Measurements from ENCODE around the gene STAC2. TPM values are rescaled to one million over a fixed set of nuclear protein-coding genes. Genes with fewer than 3 reads are reported as not detected.

Gene STAC2
- total RNA-seq, 2 experiments from 2014 or later = 0.03 TPM; not detected in 1

DNA sequence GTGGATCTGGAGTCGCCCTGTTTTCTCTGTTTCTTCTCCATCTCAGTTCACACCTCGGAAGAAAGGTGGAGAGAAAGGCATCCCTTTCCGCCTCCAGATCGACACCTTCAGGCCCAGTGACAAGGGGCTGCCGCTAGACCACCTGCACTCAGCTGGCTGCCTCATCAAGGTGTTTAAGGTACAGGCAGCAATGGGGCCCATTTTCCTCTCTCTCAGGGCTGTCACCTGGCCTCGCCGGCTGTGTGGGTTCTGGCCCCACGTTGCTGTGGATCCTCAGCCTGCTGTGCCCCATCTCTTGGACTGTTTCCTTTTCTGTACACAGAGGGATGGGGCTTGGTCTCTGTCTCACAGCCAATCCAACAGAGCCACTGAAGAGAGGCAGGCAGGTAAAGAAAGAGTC, 17.4 kb upstream of the STAC2 start:
- peaks cover 66% of the 10 kb centered on the region for H3K4me1 ChIP-seq (ENCODE audit: insufficient read depth, low read length, poor library complexity, severe bottlenecking)
- BruUV-seq (replicated peaks) = no TSS peak
- no peaks in the 10 kb centered on the region for H3K36me3 ChIP-seq (ENCODE audit: insufficient read depth, low read length)
- intact Hi-C loops (cut with micrococcal nuclease; ENCODE audit: unreplicated experiment) = no loop called here
- CTCF ChIA-PET (ENCODE audit: unreplicated experiment) = interaction anchor here (0.6 to 4.3 kb wide), 4 partner anchors 9 to 351 kb away, joined by 3 to 33 read pairs (median 5); no protein-coding TSS in a partner anchor
- no peak for DNase-seq (ENCODE audit: low spot score)
- H3K27ac ChIP-seq (ENCODE audit: low read depth, low read length, poor library complexity, severe bottlenecking) = peak overlapping the region; percentile 59
- H3K79me2 ChIP-seq (ENCODE audit: insufficient read depth, low read depth, low read length) = no peaks in the 10 kb centered on the region
- H2AFZ ChIP-seq (ENCODE audit: low read length) = no peak overlapping the region
- no peak overlapping the region for H3K4me3 ChIP-seq (ENCODE audit: low read depth, low read length, poor library complexity, severe bottlenecking)
- peak overlapping the region; percentile 28 for H3K4me2 ChIP-seq (ENCODE audit: low read length)
- no peaks in the 10 kb centered on the region for H3K9me3 ChIP-seq (ENCODE audit: low read length)
- POLR2A ChIA-PET = interaction anchor here (0.7 to 2.0 kb wide), 3 partner anchors 36 to 140 kb away, joined by 3 to 18 read pairs (median 3); no protein-coding TSS in a partner anchor
- H3K9me2 ChIP-seq (ENCODE audit: insufficient read depth, low read length) = no peaks in the 10 kb centered on the region
- no peaks in the 10 kb centered on the region for H4K20me1 ChIP-seq (ENCODE audit: insufficient read depth, low read length)
- TF ChIP-seq EZH2phosphoT487 (IDR thresholded peaks at IDR 0.05; ENCODE audit: borderline replicate concordance, low read depth, low read length) = no peak
- TF ChIP-seq, protein P1, sequence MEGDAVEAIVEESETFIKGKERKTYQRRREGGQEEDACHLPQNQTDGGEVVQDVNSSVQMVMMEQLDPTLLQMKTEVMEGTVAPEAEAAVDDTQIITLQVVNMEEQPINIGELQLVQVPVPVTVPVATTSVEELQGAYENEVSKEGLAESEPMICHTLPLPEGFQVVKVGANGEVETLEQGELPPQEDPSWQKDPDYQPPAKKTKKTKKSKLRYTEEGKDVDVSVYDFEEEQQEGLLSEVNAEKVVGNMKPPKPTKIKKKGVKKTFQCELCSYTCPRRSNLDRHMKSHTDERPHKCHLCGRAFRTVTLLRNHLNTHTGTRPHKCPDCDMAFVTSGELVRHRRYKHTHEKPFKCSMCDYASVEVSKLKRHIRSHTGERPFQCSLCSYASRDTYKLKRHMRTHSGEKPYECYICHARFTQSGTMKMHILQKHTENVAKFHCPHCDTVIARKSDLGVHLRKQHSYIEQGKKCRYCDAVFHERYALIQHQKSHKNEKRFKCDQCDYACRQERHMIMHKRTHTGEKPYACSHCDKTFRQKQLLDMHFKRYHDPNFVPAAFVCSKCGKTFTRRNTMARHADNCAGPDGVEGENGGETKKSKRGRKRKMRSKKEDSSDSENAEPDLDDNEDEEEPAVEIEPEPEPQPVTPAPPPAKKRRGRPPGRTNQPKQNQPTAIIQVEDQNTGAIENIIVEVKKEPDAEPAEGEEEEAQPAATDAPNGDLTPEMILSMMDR (conservative IDR thresholded peaks at IDR 0.05; ENCODE audit: low read length) = no peak

DNA sequence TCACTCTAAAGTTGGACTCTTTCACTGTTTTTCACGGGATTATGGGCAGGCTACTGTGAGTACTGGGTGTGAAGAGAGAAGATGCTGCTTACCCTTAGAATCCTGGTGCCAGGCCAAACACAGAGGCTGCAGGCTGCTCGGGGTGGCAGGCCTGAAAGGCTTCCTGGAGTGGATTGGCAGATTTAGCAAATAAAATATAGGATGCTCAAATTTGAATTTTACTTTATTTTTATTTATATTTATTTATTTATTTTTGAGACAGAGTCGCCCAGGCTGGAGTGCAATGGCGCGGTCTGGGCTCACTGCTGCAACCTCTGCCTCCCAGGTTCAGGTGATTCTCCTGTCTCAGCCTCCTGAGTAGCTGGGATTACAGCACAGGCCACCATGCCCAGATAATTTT, 14.9 kb upstream of the STAC2 start:
- peak overlapping the region; percentile 69 for H3K27ac ChIP-seq (ENCODE audit: low read depth, low read length, poor library complexity, severe bottlenecking)
- H2AFZ ChIP-seq (ENCODE audit: low read length) = no peak overlapping the region
- no peak for DNase-seq (ENCODE audit: low spot score)
- peak overlapping the region; percentile 49 for H3K4me2 ChIP-seq (ENCODE audit: low read length)
- CTCF ChIA-PET (ENCODE audit: unreplicated experiment) = interaction anchor here (4.3 kb wide), 1 partner anchor 33 kb away, joined by 33 read pairs; no protein-coding TSS in a partner anchor
- no peaks in the 10 kb centered on the region for H3K79me2 ChIP-seq (ENCODE audit: insufficient read depth, low read depth, low read length)
- no peaks in the 10 kb centered on the region for H3K9me3 ChIP-seq (ENCODE audit: low read length)
- H3K4me3 ChIP-seq (ENCODE audit: low read depth, low read length, poor library complexity, severe bottlenecking) = peak overlapping the region; percentile 59
- peaks cover 85% of the 10 kb centered on the region for H3K4me1 ChIP-seq (ENCODE audit: insufficient read depth, low read length, poor library complexity, severe bottlenecking)
- intact Hi-C loops (cut with micrococcal nuclease; ENCODE audit: unreplicated experiment) = no loop called here
- no peaks in the 10 kb centered on the region for H3K36me3 ChIP-seq (ENCODE audit: insufficient read depth, low read length)
- no TSS peak for BruUV-seq (replicated peaks)
- POLR2A ChIA-PET = interaction anchor here (1.3 kb wide), 1 partner anchor 31 kb away, joined by 3 read pairs; no protein-coding TSS in a partner anchor
- H4K20me1 ChIP-seq (ENCODE audit: insufficient read depth, low read length) = no peaks in the 10 kb centered on the region
- TF ChIP-seq, protein P1 (conservative IDR thresholded peaks at IDR 0.05; ENCODE audit: low read length) = no peak
- TF ChIP-seq EZH2phosphoT487 (IDR thresholded peaks at IDR 0.05; ENCODE audit: borderline replicate concordance, low read depth, low read length) = no peak
- H3K9me2 ChIP-seq (ENCODE audit: insufficient read depth, low read length) = no peaks in the 10 kb centered on the region

DNA sequence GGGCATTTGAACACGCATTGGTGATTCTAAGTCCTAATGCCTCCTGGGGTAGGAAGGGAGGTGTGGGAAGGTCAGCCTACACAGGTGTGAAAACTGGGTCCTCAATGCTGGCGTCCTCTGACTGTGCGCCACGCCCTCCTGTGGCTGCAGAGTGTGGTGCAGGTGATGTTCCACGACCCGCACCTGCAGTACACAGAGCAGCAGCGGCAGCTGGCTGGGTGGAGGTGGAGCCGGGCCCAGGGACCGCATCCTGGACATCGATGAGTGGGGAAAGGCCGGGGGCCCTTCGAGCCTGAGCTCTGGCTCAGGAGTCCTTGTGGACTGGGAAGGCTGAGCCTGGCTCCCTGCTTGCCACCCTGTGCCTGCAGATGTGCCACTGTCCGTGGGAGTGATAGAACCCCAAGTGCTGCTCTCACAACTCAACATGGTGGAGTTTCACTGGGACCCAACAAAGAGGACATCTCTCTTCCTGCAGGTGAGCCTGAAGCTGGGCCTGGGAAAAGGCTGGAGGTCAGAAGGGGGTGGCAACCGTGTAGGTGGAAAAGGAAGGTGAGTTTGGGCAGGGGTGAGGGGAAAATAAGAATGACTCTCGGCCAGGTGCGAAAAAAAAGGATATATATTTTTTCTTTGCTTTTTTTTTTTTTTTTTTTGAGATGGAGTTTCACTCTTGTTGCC, 14.0 kb upstream of the STAC2 start:
- H3K9me2 ChIP-seq (ENCODE audit: insufficient read depth, low read length) = no peaks in the 10 kb centered on the region
- CTCF ChIA-PET (ENCODE audit: unreplicated experiment) = interaction anchor here (5.2 kb wide), 1 partner anchor 32 kb away, joined by 45 read pairs; no protein-coding TSS in a partner anchor
- intact Hi-C loops (cut with micrococcal nuclease; ENCODE audit: unreplicated experiment) = loop anchor here (1.0 kb wide), 1 partner anchor 32 kb away; no protein-coding TSS in a partner anchor
- H4K20me1 ChIP-seq (ENCODE audit: insufficient read depth, low read length) = no peaks in the 10 kb centered on the region
- TF ChIP-seq, protein P1 (conservative IDR thresholded peaks at IDR 0.05; ENCODE audit: low read length) = peak; percentile 89
- TF ChIP-seq EZH2phosphoT487 (IDR thresholded peaks at IDR 0.05; ENCODE audit: borderline replicate concordance, low read depth, low read length) = no peak
- peak overlapping the region; percentile 25 for H3K27ac ChIP-seq (ENCODE audit: low read depth, low read length, poor library complexity, severe bottlenecking)
- H3K79me2 ChIP-seq (ENCODE audit: insufficient read depth, low read depth, low read length) = no peaks in the 10 kb centered on the region
- peak overlapping the region; percentile 58 for H2AFZ ChIP-seq (ENCODE audit: low read length)
- H3K4me1 ChIP-seq (ENCODE audit: insufficient read depth, low read length, poor library complexity, severe bottlenecking) = peaks cover 89% of the 10 kb centered on the region
- peak overlapping the region; percentile 62 for H3K4me2 ChIP-seq (ENCODE audit: low read length)
- POLR2A ChIA-PET = interaction anchor here (0.6 kb wide), 1 partner anchor 304 kb away, joined by 4 read pairs; no protein-coding TSS in a partner anchor
- no peaks in the 10 kb centered on the region for H3K9me3 ChIP-seq (ENCODE audit: low read length)
- DNase-seq (ENCODE audit: low spot score) = peak; percentile 89
- no peaks in the 10 kb centered on the region for H3K36me3 ChIP-seq (ENCODE audit: insufficient read depth, low read length)
- H3K4me3 ChIP-seq (ENCODE audit: low read depth, low read length, poor library complexity, severe bottlenecking) = peak overlapping the region; percentile 59
- BruUV-seq (replicated peaks) = no TSS peak

Measured in OCI-LY7 (cell line).